HL-60 (cell line): ENCODE measurements around the gene RNF224.

Source experiments
- DNase-seq, 2 experiments: peaks; one replicate each; pipeline ENCODE4 v3.0.0-alpha.2; 2010 to 2020; ENCODE audit warnings: low read depth in 1 of 2, low spot score in 1 of 2
- H3K27ac ChIP-seq: fragments of 250-450 bp; sonication (Bioruptor Pico); replicated peaks from 2 replicates; pipeline ENCODE4 v1.5.1; 2020; ENCODE audit warnings: mild to moderate bottlenecking, moderate library complexity
- H3K27me3 ChIP-seq: fragments of 250-450 bp; sonication (Bioruptor Pico); 2 replicates; pipeline ENCODE4 v1.5.1; 2021; ENCODE audit warnings: mild to moderate bottlenecking, moderate library complexity; ENCODE audit not compliant: insufficient read depth, poor library complexity, severe bottlenecking
- H3K4me3 ChIP-seq: replicated peaks from 2 replicates; pipeline ENCODE4 v1.5.1; 2011; ENCODE audit warnings: mild to moderate bottlenecking, control low read depth, low read length; ENCODE audit not compliant: insufficient read depth
- GABPA ChIP-seq: IDR thresholded peaks from 2 replicates; pipeline ENCODE4 v1.6.1; 2012; ENCODE audit warnings: low read depth
- POLR2AphosphoS5 ChIP-seq: IDR thresholded peaks from 2 replicates; pipeline ENCODE4 v1.6.1; 2012; ENCODE audit warnings: low read depth
- SPI1 ChIP-seq: IDR thresholded peaks from 2 replicates; pipeline ENCODE4 v1.6.1; 2012; ENCODE audit warnings: low read depth, mild to moderate bottlenecking, borderline replicate concordance
- TF ChIP-seq, protein P1 (sequence below): IDR thresholded peaks from one replicate; pipeline ENCODE4 v1.5.1; 2011; ENCODE audit warnings: low read length, control low read depth, inconsistent platforms; ENCODE audit not compliant: insufficient read depth
- TF ChIP-seq, protein P2 (sequence below): IDR thresholded peaks from 2 replicates; pipeline ENCODE4 v1.6.1; 2012; ENCODE audit warnings: low read depth; ENCODE audit not compliant: insufficient replicate concordance

Gene RNF224

DNA sequence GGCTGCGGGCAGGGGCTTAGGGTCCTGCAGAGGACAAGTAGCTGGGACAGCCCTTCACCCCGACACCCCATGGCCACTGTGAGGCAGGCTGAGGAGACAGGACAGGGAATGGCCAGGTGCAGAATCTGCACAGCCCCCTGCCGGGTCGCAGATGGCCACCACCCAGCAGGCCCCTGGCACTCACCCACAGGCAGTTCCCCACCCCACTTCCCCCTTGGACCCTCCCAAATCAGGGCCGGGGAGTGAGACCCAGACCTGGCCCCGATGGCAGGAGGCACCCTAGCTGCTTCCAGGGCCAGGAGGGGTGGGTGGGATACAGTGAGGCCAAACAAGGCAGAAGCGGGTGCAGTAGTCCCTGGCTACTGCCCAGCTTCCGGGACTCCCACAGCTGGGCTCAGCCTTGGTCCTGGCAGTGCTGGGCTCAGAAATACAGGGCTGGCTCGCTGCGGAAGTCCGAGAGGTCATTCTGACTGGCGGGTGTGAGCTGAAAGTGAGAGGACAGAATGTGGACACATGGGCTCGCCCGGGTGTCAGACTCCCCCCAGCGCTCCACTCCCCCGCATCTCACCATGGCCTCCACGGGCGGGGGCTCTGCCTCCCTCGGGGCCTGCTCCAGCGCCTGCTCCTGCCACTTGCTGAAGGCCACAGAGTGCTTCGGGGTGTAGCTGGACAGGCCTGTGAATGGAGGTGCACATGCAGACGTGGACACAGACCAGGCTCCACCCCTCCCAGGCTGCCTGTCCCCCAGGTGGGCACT, 35.4 kb upstream of the RNF224 start:
- no peak for DNase-seq
- no peak for TF ChIP-seq SPI1
- TF ChIP-seq, protein P1, sequence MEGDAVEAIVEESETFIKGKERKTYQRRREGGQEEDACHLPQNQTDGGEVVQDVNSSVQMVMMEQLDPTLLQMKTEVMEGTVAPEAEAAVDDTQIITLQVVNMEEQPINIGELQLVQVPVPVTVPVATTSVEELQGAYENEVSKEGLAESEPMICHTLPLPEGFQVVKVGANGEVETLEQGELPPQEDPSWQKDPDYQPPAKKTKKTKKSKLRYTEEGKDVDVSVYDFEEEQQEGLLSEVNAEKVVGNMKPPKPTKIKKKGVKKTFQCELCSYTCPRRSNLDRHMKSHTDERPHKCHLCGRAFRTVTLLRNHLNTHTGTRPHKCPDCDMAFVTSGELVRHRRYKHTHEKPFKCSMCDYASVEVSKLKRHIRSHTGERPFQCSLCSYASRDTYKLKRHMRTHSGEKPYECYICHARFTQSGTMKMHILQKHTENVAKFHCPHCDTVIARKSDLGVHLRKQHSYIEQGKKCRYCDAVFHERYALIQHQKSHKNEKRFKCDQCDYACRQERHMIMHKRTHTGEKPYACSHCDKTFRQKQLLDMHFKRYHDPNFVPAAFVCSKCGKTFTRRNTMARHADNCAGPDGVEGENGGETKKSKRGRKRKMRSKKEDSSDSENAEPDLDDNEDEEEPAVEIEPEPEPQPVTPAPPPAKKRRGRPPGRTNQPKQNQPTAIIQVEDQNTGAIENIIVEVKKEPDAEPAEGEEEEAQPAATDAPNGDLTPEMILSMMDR: no peak
- TF ChIP-seq GABPA: no peak
- TF ChIP-seq, protein P2, sequence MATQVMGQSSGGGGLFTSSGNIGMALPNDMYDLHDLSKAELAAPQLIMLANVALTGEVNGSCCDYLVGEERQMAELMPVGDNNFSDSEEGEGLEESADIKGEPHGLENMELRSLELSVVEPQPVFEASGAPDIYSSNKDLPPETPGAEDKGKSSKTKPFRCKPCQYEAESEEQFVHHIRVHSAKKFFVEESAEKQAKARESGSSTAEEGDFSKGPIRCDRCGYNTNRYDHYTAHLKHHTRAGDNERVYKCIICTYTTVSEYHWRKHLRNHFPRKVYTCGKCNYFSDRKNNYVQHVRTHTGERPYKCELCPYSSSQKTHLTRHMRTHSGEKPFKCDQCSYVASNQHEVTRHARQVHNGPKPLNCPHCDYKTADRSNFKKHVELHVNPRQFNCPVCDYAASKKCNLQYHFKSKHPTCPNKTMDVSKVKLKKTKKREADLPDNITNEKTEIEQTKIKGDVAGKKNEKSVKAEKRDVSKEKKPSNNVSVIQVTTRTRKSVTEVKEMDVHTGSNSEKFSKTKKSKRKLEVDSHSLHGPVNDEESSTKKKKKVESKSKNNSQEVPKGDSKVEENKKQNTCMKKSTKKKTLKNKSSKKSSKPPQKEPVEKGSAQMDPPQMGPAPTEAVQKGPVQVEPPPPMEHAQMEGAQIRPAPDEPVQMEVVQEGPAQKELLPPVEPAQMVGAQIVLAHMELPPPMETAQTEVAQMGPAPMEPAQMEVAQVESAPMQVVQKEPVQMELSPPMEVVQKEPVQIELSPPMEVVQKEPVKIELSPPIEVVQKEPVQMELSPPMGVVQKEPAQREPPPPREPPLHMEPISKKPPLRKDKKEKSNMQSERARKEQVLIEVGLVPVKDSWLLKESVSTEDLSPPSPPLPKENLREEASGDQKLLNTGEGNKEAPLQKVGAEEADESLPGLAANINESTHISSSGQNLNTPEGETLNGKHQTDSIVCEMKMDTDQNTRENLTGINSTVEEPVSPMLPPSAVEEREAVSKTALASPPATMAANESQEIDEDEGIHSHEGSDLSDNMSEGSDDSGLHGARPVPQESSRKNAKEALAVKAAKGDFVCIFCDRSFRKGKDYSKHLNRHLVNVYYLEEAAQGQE: no peak
- no peak for TF ChIP-seq POLR2AphosphoS5
- Histone ChIP-seq H3K27ac (no peak overlapping the region), H3K4me3 (no peak overlapping the region), H3K27me3 (no peaks in the 10 kb centered on the region)

DNA sequence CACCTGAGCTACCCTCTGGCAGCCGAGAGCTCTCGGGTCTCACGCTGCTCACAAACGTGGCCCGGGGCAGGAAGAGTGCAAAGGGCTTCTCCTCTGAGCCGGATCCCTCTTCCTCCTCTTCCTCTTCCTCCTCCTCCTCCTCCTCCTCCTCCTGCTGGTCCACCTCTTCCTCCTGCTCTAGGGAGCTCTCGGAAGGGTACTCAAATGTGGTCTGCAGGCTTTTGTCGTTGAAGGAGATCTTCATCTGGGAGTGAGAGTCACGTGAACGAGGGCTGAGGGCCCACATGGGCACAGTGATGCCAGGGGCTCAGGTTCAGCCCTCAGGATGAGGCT, 34.9 kb upstream of the RNF224 start:
- Histone ChIP-seq H3K27ac (no peak overlapping the region), H3K27me3 (no peaks in the 10 kb centered on the region), H3K4me3 (no peak overlapping the region)
- DNase-seq: no peak
- no peak for TF ChIP-seq SPI1
- no peak for TF ChIP-seq POLR2AphosphoS5
- TF ChIP-seq GABPA: no peak
- TF ChIP-seq, protein P2: no peak
- TF ChIP-seq, protein P1: no peak

DNA sequence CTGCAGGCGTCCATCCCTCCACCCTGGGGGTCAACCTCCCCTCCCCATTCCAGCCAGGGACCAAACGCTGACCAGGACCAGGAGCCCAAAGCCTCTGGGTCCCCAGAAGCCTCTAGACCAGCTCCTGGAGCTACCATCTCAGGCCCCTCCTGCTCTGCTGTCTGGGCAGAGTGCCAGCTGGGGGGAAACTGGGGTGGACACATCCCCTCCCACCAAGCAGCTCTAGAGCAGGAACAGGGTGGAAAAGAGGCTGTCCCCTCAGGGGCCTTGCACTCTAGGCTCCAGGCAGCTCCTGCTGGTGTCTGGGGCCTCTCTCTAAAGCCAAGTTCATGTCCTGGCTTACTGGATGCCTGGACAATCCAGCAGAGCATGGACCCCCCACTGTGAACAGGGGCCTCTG, 34.4 kb upstream of the RNF224 start:
- TF ChIP-seq, protein P2: no peak
- TF ChIP-seq, protein P1: no peak
- TF ChIP-seq POLR2AphosphoS5: no peak
- no peak for TF ChIP-seq GABPA
- no peak for TF ChIP-seq SPI1
- DNase-seq: no peak
- no peak overlapping the region for H3K4me3 ChIP-seq
- H3K27ac ChIP-seq: no peak overlapping the region
- H3K27me3 ChIP-seq: no peaks in the 10 kb centered on the region
